C1 segment of cervical spinal cord (tissue), 14 donors: ENCODE data around the gene GCNT2.
"Not testable (repeated sequence)": the region's sequence is repeated elsewhere in the genome, so short reads cannot be mapped to it uniquely, and the experiment has no call there.

ENCODE experiments used
- DNase-seq, 14 donors: peaks; one replicate each; lab custom pipeline; 2025; lab: John Stamatoyannopoulos, UW

Gene GCNT2

DNA sequence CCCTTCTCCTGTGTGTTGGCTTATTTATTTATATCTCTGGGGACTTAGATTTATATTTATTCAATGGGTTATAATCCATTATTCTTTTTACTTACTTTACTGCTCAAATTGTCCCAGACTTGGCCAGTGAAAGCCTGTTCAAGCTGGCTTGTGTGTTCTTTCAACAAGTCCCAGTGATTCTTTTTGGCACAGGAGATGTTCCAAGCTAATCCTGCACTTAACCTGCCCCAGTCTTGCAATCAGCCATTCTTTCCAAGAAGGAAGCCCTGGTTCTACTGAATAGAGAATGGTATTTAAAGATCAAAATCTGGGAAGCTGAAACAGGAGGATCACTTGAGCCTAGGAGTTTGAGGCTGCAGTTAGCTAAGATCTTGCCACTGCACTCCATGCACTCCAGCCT is 26.7 kb downstream of the GCNT2 start:
- DNase-seq, result no peak

GRCh38 chr6:10550764-10551163 is 29.6 kb downstream of the GCNT2 start:
- DNase-seq, result no peak

GRCh38 chr6:10552270-10552810 is 31.2 kb downstream of the GCNT2 start:
- no peak for DNase-seq

GRCh38 chr6:10553871-10554270 is 32.7 kb downstream of the GCNT2 start:
- no peak for DNase-seq

- DNase-seq, result no peak
Observed at GRCh38 chr6:10554826-10555225, 33.7 kb downstream of the GCNT2 start.

DNA sequence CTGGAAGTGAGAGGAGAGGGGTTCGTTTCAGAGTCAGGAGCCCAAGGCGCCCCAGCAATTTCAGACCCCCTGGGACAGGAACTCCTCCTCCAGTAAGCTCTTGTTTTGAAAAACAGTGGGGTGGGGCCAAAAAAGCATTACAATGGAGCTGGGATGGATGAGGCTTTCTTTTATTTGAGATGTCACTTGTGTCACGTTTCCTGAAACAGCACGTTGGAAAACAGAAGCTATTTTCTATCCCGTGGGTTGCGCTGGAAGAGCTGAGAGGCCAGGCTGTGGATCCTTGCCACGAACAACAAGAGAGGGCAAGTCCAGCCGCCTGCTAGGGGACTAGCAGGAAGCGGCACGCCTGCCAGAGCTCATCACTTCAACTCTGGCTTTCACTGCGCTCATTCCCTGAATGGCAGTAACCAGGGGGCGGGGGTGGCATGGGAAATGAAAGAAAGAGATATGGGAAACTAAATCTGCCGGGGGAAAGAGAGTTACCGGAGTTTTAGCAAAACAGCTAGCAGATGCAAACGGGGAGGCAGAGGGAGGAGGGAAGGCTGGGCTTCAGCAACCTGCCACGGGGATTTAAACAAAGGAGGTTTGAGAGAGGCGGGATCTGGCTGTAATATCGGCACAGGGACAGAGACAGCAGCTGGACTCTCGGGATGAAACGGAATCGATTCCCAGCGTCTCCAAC is 34.6 kb downstream of the GCNT2 start:
- peak in 11 of 14 donors; percentile 21 to 72 (median 40) for DNase-seq

DNA sequence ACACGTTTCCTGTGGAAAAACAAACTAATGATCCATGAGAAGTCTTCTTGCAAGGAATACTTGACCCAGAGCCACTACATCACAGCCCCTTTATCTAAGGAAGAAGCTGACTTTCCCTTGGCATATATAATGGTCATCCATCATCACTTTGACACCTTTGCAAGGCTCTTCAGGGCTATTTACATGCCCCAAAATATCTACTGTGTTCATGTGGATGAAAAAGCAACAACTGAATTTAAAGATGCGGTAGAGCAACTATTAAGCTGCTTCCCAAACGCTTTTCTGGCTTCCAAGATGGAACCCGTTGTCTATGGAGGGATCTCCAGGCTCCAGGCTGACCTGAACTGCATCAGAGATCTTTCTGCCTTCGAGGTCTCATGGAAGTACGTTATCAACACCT is 35.4 kb downstream of the GCNT2 start:
- DNase-seq, result no peak

DNA sequence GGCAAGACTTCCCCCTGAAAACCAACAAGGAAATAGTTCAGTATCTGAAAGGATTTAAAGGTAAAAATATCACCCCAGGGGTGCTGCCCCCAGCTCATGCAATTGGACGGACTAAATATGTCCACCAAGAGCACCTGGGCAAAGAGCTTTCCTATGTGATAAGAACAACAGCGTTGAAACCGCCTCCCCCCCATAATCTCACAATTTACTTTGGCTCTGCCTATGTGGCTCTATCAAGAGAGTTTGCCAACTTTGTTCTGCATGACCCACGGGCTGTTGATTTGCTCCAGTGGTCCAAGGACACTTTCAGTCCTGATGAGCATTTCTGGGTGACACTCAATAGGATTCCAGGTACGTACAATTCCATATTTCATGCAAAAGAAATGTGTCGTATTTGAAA is 35.8 kb downstream of the GCNT2 start:
- DNase-seq, result no peak

DNA sequence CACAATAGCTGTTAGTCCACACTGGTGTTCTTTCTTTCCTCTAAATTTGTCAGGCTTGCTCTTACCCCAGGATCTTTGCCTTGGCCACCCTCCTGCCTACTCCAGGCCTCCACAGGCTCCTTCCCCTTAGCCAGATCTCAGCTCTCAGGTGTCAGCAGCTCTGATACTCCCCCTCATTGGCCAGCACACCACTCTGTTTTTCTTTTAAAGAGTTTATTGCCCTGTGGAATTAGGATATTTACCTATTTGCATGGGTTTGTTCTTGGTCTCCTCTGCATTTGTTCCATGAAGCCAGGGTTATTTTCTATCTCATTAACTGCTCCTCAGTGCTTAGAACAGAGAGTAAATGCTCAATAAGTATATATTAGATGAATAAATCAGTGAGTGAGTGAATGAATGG is 36.8 kb downstream of the GCNT2 start:
- DNase-seq, result peak in 1 of 14 donors; percentile 7

DNA sequence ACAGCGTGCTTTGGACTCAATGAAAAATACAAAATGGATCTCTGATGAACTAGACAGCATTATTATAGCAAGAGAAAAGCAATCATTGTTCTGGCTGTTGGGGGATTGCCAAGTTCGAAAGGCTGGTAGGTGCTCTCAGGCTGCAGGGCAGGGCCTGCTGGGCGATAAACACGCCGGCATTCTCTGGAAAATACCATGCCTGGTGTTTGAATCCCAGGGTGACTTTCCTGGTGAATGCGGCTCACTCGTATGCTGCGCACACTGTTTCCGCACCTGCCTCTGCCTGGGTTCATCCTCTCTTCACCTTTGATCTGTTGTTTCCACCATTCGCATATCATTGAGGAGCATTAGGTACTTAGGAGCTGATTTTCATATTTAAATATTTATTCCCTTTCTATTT is 37.4 kb downstream of the GCNT2 start:
- peak in 3 of 14 donors; percentile 3 to 21 (median 7) for DNase-seq

GRCh38 chr6:10559522-10560152 is 38.5 kb downstream of the GCNT2 start:
- DNase-seq, result peak in 1 of 14 donors; percentile 57

GRCh38 chr6:10561611-10562199 is 40.6 kb downstream of the GCNT2 start:
- no peak for DNase-seq

GRCh38 chr6:10564975-10565673 is 44.0 kb downstream of the GCNT2 start:
- DNase-seq, result no peak

DNA sequence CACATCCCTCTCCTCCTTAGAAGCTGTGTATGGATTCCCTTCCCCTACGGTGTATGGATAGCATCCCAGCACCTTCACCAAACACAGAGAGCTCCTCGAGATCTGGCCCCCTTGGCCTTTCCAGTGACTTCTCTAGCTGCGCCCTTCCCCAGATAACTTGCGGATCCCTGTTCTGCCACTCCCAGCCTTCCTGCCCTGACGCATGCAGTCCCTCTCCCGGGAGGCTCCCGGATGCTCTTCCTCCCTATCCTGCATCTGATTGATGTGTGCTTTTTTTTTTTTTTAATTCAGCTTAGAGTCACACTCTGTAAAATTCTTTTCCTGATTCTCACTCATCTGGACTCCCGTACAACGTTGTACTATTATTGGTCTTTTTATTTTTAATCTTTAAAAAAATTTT is 44.8 kb downstream of the GCNT2 start:
- no peak for DNase-seq

- no peak for DNase-seq
Observed at GRCh38 chr6:10567256-10568026, 46.3 kb downstream of the GCNT2 start.

GRCh38 chr6:10569392-10570127 is 48.4 kb downstream of the GCNT2 start:
- DNase-seq, result no peak

- not testable (repeated sequence) for DNase-seq
Observed at GRCh38 chr6:10575519-10575918, 54.4 kb downstream of the GCNT2 start.

- no peak for DNase-seq
Observed at GRCh38 chr6:10576226-10576625, 55.1 kb downstream of the GCNT2 start.

DNA sequence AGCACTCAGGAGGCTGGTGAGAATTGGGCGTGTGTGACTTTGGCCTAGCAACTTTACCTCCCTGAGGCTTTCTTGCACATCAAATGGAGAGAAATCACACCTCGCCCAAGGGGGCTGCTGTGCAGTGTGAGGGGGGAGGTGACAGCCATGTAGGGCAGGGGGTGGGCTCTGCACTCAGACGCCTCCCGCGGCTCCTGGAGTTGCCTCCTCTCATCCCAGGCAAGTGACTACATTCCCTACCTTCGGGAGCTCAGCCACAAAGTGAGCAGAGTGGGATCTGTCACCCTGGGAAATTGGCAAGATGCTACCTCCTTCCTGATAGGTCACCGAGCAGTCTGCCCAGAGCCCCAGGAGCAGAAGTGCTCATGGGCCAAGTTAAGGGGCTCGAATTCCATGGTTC is 56.0 kb downstream of the GCNT2 start:
- DNase-seq, result no peak

- no peak for DNase-seq
Observed at GRCh38 chr6:10578723-10579122, 57.6 kb downstream of the GCNT2 start.

GRCh38 chr6:10579803-10580202 is 58.7 kb downstream of the GCNT2 start:
- DNase-seq, result no peak
